Stimulated activated CD8-positive, alpha-beta memory T cell treated with anti-CD3 and anti-CD28 coated beads, Interleukin-7, amount 100 ng/mL, for 48 hours (primary cell): ENCODE measurements around the gene DAD1.
A peak's percentile ranks its signal among the peaks of the same experiment; 100 is the strongest.
"Not testable (repeated sequence)": the region's sequence is repeated elsewhere in the genome, so short reads cannot be mapped to it uniquely, and the experiment has no call there.

Experiments used
- DNase-seq, 2 donors: peaks; one replicate each; pipeline ENCODE4 v3.0.0-alpha.2; 2020; ENCODE audit warnings: low read depth in 1 of 2; ENCODE audit errors: extremely low read depth in 1 of 2

DAD1 gene

DNA sequence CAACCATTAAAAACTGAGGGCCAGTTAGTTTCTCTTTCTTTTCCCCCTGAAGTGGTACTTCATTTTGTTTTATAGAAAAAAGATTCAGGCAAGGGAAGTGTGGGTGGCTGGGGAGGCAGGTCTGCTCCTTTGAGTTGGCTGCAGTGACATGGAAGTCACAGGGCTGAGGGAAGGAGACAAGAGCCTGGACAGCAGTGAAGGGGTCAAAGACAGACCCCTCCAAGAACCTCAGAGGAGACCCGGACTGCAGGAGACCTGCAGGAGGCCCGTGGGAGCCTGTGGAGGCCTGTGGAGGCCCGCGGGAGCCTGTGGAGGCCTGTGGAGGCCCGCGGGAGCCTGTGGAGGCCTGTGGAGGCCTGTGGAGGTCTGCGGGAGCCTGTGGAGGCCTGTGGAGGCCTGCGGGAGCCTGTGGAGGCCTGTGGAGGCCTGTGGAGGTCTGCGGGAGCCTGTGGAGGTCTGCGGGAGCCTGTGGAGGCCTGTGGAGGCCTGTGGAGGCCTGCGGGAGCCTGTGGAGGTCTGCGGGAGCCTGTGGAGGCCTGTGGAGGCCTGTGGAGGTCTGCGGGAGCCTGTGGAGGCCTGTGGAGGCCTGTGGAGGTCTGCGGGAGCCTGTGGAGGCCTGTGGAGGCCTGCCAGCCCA lies 35.0 kb downstream of the DAD1 start:
- DNase-seq: not testable (repeated sequence)

- no peak for DNase-seq
These were observed 35.6 kb downstream of the DAD1 start for GRCh38 chr14:22553445-22553844.

DNA sequence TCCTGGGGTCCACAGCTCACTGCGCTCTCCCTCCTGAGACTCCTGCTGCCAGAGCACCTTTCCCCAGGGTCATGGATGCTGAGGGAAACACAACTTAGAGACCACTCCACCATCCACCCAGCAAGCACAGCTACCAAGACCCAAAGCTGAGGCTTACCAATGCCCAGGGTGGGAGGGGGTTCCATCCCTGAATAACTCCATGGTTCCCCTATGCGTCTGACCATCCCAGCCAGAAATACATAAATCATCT lies 36.3 kb downstream of the DAD1 start:
- DNase-seq: no peak

- DNase-seq: no peak
These were observed 36.8 kb downstream of the DAD1 start for GRCh38 chr14:22552001-22552826.

- no peak for DNase-seq
These were observed 37.4 kb downstream of the DAD1 start for GRCh38 chr14:22551605-22551997.

- DNase-seq: peak in 1 of 2 donors; percentile 82
These were observed 38.9 kb downstream of the DAD1 start for GRCh38 chr14:22549981-22550673.

DNA sequence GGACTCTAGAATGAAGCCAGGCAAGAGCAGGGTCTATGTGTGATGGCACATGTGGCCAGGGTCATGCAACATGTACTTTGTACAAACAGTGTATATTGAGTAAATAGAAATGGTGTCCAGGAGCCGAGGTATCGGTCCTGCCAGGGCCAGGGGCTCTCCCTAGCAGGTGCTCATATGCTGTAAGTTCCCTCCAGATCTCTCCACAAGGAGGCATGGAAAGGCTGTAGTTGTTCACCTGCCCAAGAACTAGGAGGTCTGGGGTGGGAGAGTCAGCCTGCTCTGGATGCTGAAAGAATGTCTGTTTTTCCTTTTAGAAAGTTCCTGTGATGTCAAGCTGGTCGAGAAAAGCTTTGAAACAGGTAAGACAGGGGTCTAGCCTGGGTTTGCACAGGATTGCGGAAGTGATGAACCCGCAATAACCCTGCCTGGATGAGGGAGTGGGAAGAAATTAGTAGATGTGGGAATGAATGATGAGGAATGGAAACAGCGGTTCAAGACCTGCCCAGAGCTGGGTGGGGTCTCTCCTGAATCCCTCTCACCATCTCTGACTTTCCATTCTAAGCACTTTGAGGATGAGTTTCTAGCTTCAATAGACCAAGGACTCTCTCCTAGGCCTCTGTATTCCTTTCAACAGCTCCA lies 39.6 kb downstream of the DAD1 start:
- no peak for DNase-seq

DNA sequence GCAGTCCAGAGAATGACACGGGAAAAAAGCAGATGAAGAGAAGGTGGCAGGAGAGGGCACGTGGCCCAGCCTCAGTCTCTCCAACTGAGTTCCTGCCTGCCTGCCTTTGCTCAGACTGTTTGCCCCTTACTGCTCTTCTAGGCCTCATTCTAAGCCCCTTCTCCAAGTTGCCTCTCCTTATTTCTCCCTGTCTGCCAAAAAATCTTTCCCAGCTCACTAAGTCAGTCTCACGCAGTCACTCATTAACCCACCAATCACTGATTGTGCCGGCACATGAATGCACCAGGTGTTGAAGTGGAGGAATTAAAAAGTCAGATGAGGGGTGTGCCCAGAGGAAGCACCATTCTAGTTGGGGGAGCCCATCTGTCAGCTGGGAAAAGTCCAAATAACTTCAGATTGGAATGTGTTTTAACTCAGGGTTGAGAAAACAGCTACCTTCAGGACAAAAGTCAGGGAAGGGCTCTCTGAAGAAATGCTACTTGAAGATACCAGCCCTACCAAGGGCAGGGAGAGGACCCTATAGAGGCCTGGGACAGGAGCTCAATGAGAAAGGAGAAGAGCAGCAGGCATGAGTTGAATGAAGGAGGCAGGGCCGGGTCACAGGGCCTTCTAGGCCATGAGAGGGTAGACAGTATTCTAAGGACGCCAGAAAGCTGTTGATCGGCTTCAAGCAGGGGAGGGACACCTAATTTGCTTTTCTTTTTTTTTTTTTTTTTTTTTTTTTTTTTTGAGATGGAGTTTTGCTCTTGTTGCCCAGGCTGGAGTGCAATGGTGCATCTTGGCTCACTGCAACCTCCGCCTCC lies 40.9 kb downstream of the DAD1 start:
- DNase-seq: no peak

DNA sequence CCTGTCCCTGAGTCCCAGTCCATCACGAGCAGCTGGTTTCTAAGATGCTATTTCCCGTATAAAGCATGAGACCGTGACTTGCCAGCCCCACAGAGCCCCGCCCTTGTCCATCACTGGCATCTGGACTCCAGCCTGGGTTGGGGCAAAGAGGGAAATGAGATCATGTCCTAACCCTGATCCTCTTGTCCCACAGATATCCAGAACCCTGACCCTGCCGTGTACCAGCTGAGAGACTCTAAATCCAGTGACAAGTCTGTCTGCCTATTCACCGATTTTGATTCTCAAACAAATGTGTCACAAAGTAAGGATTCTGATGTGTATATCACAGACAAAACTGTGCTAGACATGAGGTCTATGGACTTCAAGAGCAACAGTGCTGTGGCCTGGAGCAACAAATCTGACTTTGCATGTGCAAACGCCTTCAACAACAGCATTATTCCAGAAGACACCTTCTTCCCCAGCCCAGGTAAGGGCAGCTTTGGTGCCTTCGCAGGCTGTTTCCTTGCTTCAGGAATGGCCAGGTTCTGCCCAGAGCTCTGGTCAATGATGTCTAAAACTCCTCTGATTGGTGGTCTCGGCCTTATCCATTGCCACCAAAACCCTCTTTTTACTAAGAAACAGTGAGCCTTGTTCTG lies 41.6 kb downstream of the DAD1 start:
- DNase-seq: no peak

GRCh38 chr14:22546722-22547071 lies 42.3 kb downstream of the DAD1 start:
- DNase-seq: no peak

- DNase-seq: no peak
These were observed 42.9 kb downstream of the DAD1 start for GRCh38 chr14:22545842-22546721.

DNA sequence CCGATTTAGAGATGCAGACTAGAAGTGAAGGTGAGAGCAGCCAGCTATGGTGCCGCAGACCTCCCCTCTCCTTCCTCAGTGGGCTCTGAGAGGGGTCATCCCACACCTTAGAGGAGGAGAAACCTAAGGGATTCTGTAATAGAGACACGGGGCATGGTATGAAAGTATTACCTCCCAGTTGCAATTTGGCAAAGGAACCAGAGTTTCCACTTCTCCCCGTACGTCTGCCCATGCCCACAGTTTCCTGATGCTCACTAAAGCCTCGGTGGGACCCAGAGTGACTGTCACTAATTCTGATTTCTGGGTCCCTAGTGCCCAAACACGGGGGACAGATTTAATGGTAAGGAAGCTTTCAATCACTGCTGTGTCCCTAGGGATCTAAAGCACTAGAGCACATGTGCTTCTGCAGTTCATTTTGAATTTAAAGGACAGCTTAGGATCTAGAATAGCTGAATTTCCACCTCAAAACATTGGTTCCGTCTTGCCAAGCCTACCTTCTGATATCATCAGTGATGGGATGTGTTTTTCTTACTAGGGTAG lies 44.1 kb downstream of the DAD1 start:
- DNase-seq: no peak

DNA sequence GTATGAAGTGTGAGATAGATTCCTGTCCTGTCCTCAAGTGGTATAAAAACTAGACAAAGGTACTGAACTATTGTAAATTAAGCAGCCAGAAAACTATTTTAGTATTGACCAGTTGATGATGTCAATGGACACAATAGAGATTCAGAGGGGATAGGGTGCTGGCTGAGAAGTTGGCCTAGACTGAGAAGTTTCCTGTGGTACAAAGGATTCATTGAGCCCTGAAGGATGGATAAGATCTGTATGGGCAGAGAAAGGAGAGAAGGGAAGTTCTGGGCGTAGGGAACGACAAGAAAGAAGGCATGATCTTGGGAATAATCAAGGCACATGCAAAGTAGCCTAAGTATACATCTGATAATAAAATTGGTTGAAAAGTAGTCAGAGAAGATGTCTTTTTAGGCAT lies 44.6 kb downstream of the DAD1 start:
- DNase-seq: no peak

- DNase-seq: not testable (repeated sequence)
These were observed 45.3 kb downstream of the DAD1 start for GRCh38 chr14:22543570-22544357.

GRCh38 chr14:22542360-22542759 lies 46.7 kb downstream of the DAD1 start:
- DNase-seq: no peak

- no peak for DNase-seq
These were observed 47.3 kb downstream of the DAD1 start for GRCh38 chr14:22541721-22542120.

DNA sequence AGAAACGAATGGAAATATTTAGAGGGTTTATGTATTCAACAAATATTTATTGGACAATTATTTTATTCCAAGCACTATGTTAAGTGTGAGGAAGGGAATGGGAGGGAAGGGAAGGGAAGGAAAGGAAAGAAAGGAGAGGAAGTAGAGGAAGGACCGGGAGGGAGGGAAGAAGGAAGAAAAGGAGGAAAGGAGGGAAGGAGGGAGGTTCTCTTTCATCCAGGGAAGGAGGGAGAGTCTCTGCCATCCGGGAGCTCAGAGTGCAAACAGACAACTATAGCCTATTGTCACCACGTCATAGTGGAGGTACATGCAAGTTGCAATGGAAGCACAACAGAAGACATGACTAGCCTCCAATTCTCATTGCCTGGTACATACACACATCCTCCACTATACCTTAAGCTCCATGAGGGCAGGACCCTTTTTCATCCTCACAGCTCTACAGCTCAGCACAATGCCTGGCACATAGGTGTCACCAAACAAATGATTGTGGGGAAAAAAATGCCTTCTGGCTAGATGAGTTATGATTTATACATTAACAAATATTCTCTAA lies 48.1 kb downstream of the DAD1 start:
- DNase-seq: no peak

DNA sequence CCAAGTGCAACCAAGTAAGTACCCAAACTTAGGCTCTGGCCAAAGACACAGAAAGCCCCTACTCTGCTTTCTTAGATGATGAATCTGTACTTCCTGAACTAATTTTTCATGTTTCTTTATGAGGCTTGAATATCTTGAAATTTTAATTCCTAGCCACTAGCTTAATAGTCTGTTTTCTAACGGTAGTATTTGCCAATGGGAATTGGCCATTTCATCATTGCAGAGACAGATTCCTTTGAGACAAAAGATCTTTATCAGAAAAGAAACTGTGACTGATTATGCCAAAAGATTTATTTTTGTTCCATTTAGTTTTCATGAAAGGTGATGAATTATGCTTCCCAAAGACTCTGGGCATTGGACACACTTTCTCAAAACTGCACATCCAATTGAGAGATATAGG lies 48.7 kb downstream of the DAD1 start:
- DNase-seq: no peak
